Measurements from ENCODE around the gene GALNT11.
"Not testable (repeated sequence)": the region's sequence is repeated elsewhere in the genome, so short reads cannot be mapped to it uniquely, and the experiment has no call there.

Gene GALNT11

GRCh38 chr7:152059311-152059710 is 33.8 kb downstream of the GALNT11 start:
- Histone ChIP-seq H3K27ac (ENCODE audit: low read depth, low read length, poor library complexity, severe bottlenecking) (no peak overlapping the region), H3K9ac (ENCODE audit: low read length) (no peak overlapping the region)

DNA sequence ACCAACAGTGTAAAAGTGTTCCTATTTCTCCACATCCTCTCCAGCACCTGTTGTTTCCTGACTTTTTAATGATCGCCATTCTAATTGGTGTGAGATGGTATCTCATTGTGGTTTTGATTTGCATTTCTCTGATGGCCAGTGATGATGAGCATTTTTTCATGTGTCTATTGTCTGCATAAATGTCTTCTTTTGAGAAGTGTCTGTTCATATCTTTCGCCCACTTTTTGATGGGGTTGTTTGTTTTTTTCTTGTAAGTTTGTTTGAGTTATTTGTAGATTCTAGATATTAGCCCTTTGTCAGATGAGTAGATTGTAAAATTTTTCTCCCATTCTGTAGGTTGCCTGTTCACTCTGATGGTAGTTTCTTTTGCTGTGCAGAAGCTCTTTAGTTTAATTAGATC is 35.6 kb downstream of the GALNT11 start:
- H3K9me3 ChIP-seq (ENCODE audit: low read length); H3F3A ChIP-seq (ENCODE audit: insufficient read depth, low read length); H3K9ac ChIP-seq (ENCODE audit: low read length); H3K36me3 ChIP-seq (ENCODE audit: insufficient read depth, low read length); H3K4me1 ChIP-seq (ENCODE audit: insufficient read depth, low read length, severe bottlenecking); H3K79me2 ChIP-seq (ENCODE audit: insufficient read depth, low read length); H2AFZ ChIP-seq (ENCODE audit: low read length); H3K27ac ChIP-seq (ENCODE audit: low read depth, low read length, poor library complexity, severe bottlenecking); H4K20me1 ChIP-seq (ENCODE audit: insufficient read depth, low read length); H3K4me3 ChIP-seq (ENCODE audit: low read depth, low read length, poor library complexity, severe bottlenecking); H3K4me2 ChIP-seq (ENCODE audit: low read length); H3K9me2 ChIP-seq (ENCODE audit: low read depth, low read length); H3K27me3 ChIP-seq (ENCODE audit: insufficient read depth, low read length): not testable (repeated sequence)

More at GRCh38 chr7:152059311-152059710, 33.8 kb downstream of the GALNT11 start:
- no peaks in the 10 kb centered on the region for H3K79me2 ChIP-seq (ENCODE audit: insufficient read depth, low read length)
- no peaks in the 10 kb centered on the region for H3K9me3 ChIP-seq (ENCODE audit: low read length)
- H3F3A ChIP-seq (ENCODE audit: insufficient read depth, low read length): no peaks in the 10 kb centered on the region
- no peaks in the 10 kb centered on the region for H4K20me1 ChIP-seq (ENCODE audit: insufficient read depth, low read length)
- H3K4me1 ChIP-seq (ENCODE audit: insufficient read depth, low read length, severe bottlenecking): no peaks in the 10 kb centered on the region
- no peak overlapping the region for H3K4me2 ChIP-seq (ENCODE audit: low read length)
- H3K4me3 ChIP-seq (ENCODE audit: low read depth, low read length, poor library complexity, severe bottlenecking): no peak overlapping the region
- H2AFZ ChIP-seq (ENCODE audit: low read length): no peak overlapping the region
- H3K36me3 ChIP-seq (ENCODE audit: insufficient read depth, low read length): no peaks in the 10 kb centered on the region
- TF ChIP-seq, protein P1, sequence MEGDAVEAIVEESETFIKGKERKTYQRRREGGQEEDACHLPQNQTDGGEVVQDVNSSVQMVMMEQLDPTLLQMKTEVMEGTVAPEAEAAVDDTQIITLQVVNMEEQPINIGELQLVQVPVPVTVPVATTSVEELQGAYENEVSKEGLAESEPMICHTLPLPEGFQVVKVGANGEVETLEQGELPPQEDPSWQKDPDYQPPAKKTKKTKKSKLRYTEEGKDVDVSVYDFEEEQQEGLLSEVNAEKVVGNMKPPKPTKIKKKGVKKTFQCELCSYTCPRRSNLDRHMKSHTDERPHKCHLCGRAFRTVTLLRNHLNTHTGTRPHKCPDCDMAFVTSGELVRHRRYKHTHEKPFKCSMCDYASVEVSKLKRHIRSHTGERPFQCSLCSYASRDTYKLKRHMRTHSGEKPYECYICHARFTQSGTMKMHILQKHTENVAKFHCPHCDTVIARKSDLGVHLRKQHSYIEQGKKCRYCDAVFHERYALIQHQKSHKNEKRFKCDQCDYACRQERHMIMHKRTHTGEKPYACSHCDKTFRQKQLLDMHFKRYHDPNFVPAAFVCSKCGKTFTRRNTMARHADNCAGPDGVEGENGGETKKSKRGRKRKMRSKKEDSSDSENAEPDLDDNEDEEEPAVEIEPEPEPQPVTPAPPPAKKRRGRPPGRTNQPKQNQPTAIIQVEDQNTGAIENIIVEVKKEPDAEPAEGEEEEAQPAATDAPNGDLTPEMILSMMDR (IDR thresholded peaks at IDR 0.05; ENCODE audit: low read length): no peak
- no peak for TF ChIP-seq EZH2 (IDR thresholded peaks at IDR 0.05; ENCODE audit: borderline replicate concordance, low read length)
- no peaks in the 10 kb centered on the region for H3K9me2 ChIP-seq (ENCODE audit: low read depth, low read length)
- H3K27me3 ChIP-seq (ENCODE audit: insufficient read depth, low read length): 0 out of 2 replicates have a peak, but pooled peaks cover 4% of the 10 kb centered on the region

GRCh38 chr7:152063192-152063591 is 37.7 kb downstream of the GALNT11 start:
- not testable (repeated sequence) for H3K27ac ChIP-seq (ENCODE audit: low read depth, low read length, poor library complexity, severe bottlenecking); H3K9me2 ChIP-seq (ENCODE audit: low read depth, low read length); H4K20me1 ChIP-seq (ENCODE audit: insufficient read depth, low read length); H3K4me1 ChIP-seq (ENCODE audit: insufficient read depth, low read length, severe bottlenecking); H3K9me3 ChIP-seq (ENCODE audit: low read length); H3K27me3 ChIP-seq (ENCODE audit: insufficient read depth, low read length); H2AFZ ChIP-seq (ENCODE audit: low read length); H3K4me2 ChIP-seq (ENCODE audit: low read length); H3K9ac ChIP-seq (ENCODE audit: low read length); H3K79me2 ChIP-seq (ENCODE audit: insufficient read depth, low read length); H3K36me3 ChIP-seq (ENCODE audit: insufficient read depth, low read length); H3K4me3 ChIP-seq (ENCODE audit: low read depth, low read length, poor library complexity, severe bottlenecking); H3F3A ChIP-seq (ENCODE audit: insufficient read depth, low read length)

GRCh38 chr7:152063821-152064220 is 38.3 kb downstream of the GALNT11 start:
- H3K27ac ChIP-seq (ENCODE audit: low read depth, low read length, poor library complexity, severe bottlenecking); H4K20me1 ChIP-seq (ENCODE audit: insufficient read depth, low read length); H3K36me3 ChIP-seq (ENCODE audit: insufficient read depth, low read length); H3F3A ChIP-seq (ENCODE audit: insufficient read depth, low read length); H3K27me3 ChIP-seq (ENCODE audit: insufficient read depth, low read length); H2AFZ ChIP-seq (ENCODE audit: low read length); H3K9ac ChIP-seq (ENCODE audit: low read length); H3K4me2 ChIP-seq (ENCODE audit: low read length); H3K9me2 ChIP-seq (ENCODE audit: low read depth, low read length); H3K79me2 ChIP-seq (ENCODE audit: insufficient read depth, low read length); H3K4me3 ChIP-seq (ENCODE audit: low read depth, low read length, poor library complexity, severe bottlenecking); H3K9me3 ChIP-seq (ENCODE audit: low read length); H3K4me1 ChIP-seq (ENCODE audit: insufficient read depth, low read length, severe bottlenecking): not testable (repeated sequence)

- not testable (repeated sequence) for H3K9me2 ChIP-seq (ENCODE audit: low read depth, low read length); H2AFZ ChIP-seq (ENCODE audit: low read length); H4K20me1 ChIP-seq (ENCODE audit: insufficient read depth, low read length); H3F3A ChIP-seq (ENCODE audit: insufficient read depth, low read length); H3K27ac ChIP-seq (ENCODE audit: low read depth, low read length, poor library complexity, severe bottlenecking); H3K9me3 ChIP-seq (ENCODE audit: low read length); H3K9ac ChIP-seq (ENCODE audit: low read length); H3K4me1 ChIP-seq (ENCODE audit: insufficient read depth, low read length, severe bottlenecking); H3K79me2 ChIP-seq (ENCODE audit: insufficient read depth, low read length); H3K4me3 ChIP-seq (ENCODE audit: low read depth, low read length, poor library complexity, severe bottlenecking); H3K27me3 ChIP-seq (ENCODE audit: insufficient read depth, low read length); H3K36me3 ChIP-seq (ENCODE audit: insufficient read depth, low read length); H3K4me2 ChIP-seq (ENCODE audit: low read length)
Measured at GRCh38 chr7:152065800-152066344, 40.4 kb downstream of the GALNT11 start.

Data from OCI-LY1 (cell line).